ENCODE measurements around the gene ADCY3. TPM values are rescaled to one million over a fixed set of nuclear protein-coding genes. Genes with fewer than 3 reads are reported as not detected.

The ADCY3 gene
- total RNA-seq, 3 donors from 2014 or later: 68.7 to 83.7 (median 71.2) TPM

DNA sequence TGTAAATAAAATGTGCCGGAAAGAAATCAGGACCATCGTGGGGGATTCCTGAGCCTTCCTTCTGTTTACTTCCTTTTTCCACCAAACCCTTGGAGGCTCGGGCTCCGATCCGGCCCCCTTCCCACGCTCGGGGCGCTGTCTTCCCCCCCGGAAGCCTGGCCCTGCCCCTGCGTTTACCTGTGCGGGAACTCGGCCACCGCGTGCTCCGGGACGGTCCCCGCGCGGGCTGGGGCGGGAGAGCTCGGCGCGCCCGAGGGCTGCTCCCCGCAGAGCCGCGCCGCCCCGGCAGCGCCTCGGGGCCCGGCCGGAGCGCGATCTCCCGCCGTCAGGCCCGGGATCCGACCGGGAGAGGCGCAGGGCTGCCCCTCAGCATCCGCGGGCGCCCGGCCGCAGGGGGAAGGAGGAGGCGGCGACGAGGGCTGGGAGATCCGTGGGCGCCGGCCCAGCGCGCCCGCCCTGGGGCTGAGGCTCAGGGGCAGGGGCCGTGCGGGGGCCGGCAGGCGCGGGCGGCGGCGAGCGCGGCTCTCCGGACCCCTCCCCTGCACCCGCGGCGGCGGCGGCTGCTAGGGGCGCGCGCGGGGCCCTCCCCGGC, 435 bp downstream of the ADCY3 start:
- peaks cover 36% of the 10 kb centered on the region for H3K4me1 Mint-ChIP-seq (ENCODE audit: low read depth)

DNA sequence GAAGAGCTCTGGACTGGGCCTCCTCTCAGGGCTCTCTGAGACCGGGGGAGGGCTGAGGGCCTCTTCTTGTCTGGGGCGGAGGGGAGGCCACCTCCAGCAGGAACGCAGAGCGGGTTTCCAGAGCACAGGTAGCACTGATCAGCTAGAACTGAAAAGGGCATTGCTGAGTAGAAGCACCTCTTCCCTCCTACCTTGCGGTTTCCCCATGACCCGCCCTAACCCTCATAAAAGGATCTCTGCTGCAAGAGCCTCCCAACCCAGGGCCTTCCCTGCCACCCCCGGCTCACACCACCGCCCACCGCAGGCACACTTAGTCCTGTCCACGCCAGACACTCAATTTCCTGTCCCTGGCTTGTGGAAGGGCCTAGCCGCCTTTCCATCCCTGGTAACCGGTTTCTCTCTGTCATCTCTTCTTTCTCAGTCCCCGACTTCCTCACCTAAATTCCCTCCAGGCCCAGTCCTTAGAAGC, 966 bp downstream of the ADCY3 start:
- H3K4me1 Mint-ChIP-seq (ENCODE audit: low read depth): peaks cover 36% of the 10 kb centered on the region
- H3K36me3 Mint-ChIP-seq (ENCODE audit: insufficient read depth): no peaks in the 10 kb centered on the region
- no peaks in the 10 kb centered on the region for H3K9me3 Mint-ChIP-seq
- ATAC-seq (peak; percentile 24 to 37), DNase-seq (peak; percentile 47)
- no peaks in the 10 kb centered on the region for H3K27me3 Mint-ChIP-seq (ENCODE audit: low read depth)
- peak overlapping the region; percentile 92 for H3K4me3 Mint-ChIP-seq

More for the DNA sequence above, 435 bp downstream of the ADCY3 start:
- Mint-ChIP-seq H3K27me3 (ENCODE audit: low read depth) (no peaks in the 10 kb centered on the region), H3K9me3 (no peaks in the 10 kb centered on the region), H3K4me3 (peak overlapping the region; percentile 92), H3K36me3 (ENCODE audit: insufficient read depth) (no peaks in the 10 kb centered on the region)
- ATAC-seq (peak; percentile 42 to 47), DNase-seq (no peak)

- H3K4me1 Mint-ChIP-seq (ENCODE audit: low read depth): peaks cover 36% of the 10 kb centered on the region
- DNase-seq (no peak), ATAC-seq (no peak)
- peak overlapping the region; percentile 92 for H3K4me3 Mint-ChIP-seq
- no peaks in the 10 kb centered on the region for H3K27me3 Mint-ChIP-seq (ENCODE audit: low read depth)
- H3K9me3 Mint-ChIP-seq: no peaks in the 10 kb centered on the region
- H3K36me3 Mint-ChIP-seq (ENCODE audit: insufficient read depth): peaks cover under 1% of the 10 kb centered on the region
Observed at GRCh38 chr2:24918326-24919036, 1.6 kb downstream of the ADCY3 start.

GRCh38 chr2:24917731-24918325, 2.2 kb downstream of the ADCY3 start:
- no peaks in the 10 kb centered on the region for H3K9me3 Mint-ChIP-seq
- no peaks in the 10 kb centered on the region for H3K27me3 Mint-ChIP-seq (ENCODE audit: low read depth)
- ATAC-seq: no peak
- peaks cover 36% of the 10 kb centered on the region for H3K4me1 Mint-ChIP-seq (ENCODE audit: low read depth)
- peak overlapping the region; percentile 92 for H3K4me3 Mint-ChIP-seq
- no peak for DNase-seq
- H3K36me3 Mint-ChIP-seq (ENCODE audit: insufficient read depth): peaks cover 5% of the 10 kb centered on the region

DNA sequence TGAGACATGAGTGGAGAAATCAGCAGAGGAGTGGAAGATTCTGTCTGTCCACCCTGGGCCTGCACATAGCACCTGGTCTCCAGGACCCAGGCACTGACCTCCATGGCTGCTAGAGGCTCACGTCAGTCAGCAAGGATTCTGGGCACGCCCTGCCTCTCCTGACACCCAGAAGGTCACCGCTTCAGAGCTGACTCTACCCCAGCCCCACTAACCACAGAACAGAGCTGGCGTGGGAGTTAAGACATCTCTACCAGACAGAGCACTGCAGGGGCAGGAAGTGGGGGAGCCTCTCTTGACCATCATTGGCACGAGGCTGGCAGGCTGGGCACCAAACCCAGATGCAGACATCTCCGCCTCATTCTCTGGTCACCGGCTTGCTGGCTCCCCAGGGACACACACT, 3.0 kb downstream of the ADCY3 start:
- peak in 1 of 2 donors; percentile 18 for ATAC-seq
- peak overlapping the region; percentile 26 for H3K4me3 Mint-ChIP-seq
- no peak for DNase-seq
- peaks cover 36% of the 10 kb centered on the region for H3K4me1 Mint-ChIP-seq (ENCODE audit: low read depth)
- no peaks in the 10 kb centered on the region for H3K27me3 Mint-ChIP-seq (ENCODE audit: low read depth)
- H3K9me3 Mint-ChIP-seq: no peaks in the 10 kb centered on the region
- H3K36me3 Mint-ChIP-seq (ENCODE audit: insufficient read depth): peaks cover 7% of the 10 kb centered on the region

- peaks cover 35% of the 10 kb centered on the region for H3K4me1 Mint-ChIP-seq (ENCODE audit: low read depth)
- no peaks in the 10 kb centered on the region for H3K9me3 Mint-ChIP-seq
- H3K36me3 Mint-ChIP-seq (ENCODE audit: insufficient read depth): peaks cover 10% of the 10 kb centered on the region
- H3K4me3 Mint-ChIP-seq: no peak overlapping the region
- no peaks in the 10 kb centered on the region for H3K27me3 Mint-ChIP-seq (ENCODE audit: low read depth)
- no peak for ATAC-seq
- DNase-seq: no peak
Observed at GRCh38 chr2:24915796-24916195, 4.2 kb downstream of the ADCY3 start.

DNA sequence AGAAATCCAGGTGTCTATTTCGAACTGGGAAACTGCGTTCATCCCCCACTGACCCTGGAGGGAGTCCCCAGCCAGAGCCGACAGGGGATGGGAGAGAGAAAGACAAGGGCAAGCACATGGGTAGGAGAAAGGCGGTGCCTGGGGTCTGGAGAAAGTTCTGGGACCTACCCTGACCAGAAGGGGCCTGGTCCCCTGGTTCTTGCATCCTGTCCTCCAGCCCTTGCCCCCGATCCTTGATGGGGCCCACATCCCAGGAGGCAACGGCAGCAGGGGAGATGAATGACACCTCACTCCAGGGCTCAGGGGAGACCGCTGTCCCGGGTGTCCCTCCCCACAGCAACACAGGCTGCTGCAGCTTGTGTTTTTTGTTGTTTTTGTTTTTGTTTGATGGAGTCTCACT, 4.9 kb downstream of the ADCY3 start:
- Mint-ChIP-seq H3K36me3 (ENCODE audit: insufficient read depth) (peaks cover 12% of the 10 kb centered on the region), H3K4me3 (no peak overlapping the region), H3K27me3 (ENCODE audit: low read depth) (no peaks in the 10 kb centered on the region), H3K4me1 (ENCODE audit: low read depth) (peaks cover 32% of the 10 kb centered on the region), H3K9me3 (no peaks in the 10 kb centered on the region)
- ATAC-seq (no peak), DNase-seq (no peak)

DNA sequence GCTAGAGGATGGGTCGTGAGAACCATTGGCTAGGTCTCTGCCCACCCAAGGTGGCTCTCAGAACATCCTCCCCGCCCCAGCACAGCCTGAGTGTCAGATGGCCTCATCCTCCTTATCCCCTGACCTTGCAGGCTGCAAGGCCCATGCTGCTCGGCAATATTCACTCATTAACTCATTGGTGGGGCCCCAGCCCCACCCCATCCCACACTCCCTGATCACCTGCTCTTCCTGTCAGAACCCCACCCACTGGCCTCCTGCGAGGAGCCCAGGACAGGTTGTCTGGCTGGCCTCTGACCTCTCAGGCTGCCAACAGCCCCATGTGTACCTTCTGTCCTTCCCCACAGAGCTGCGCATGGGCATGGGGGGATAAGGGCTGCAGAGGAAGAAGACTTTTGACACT, 5.3 kb downstream of the ADCY3 start:
- DNase-seq (no peak), ATAC-seq (no peak)
- Mint-ChIP-seq H3K9me3 (no peaks in the 10 kb centered on the region), H3K36me3 (ENCODE audit: insufficient read depth) (peaks cover 17% of the 10 kb centered on the region), H3K4me1 (ENCODE audit: low read depth) (peaks cover 32% of the 10 kb centered on the region), H3K27me3 (ENCODE audit: low read depth) (no peaks in the 10 kb centered on the region), H3K4me3 (no peak overlapping the region)

DNA sequence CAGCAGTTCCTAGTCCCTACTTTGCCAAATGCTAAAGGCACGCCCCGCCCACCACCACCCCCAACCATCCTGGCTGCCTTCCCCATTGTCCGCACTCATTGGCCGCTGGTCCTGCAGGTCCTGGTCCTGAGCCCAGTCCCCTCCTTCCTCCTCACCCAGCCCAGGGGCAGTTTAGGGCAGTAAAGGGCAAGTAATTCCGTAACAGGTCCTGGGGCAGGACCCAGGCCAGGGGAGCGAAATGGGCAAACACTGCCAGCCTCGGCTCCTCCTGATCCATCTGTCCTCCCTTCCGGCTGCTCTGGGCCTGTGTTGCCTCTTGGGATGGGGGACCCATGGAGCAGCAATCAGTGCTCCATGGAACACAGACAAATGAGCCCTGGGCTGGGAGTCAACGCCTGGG, 6.1 kb downstream of the ADCY3 start:
- Mint-ChIP-seq H3K27me3 (ENCODE audit: low read depth) (no peaks in the 10 kb centered on the region), H3K36me3 (ENCODE audit: insufficient read depth) (peaks cover 18% of the 10 kb centered on the region), H3K4me3 (no peak overlapping the region), H3K4me1 (ENCODE audit: low read depth) (peaks cover 30% of the 10 kb centered on the region), H3K9me3 (no peaks in the 10 kb centered on the region)
- ATAC-seq: no peak
- DNase-seq: no peak

- ATAC-seq (no peak), DNase-seq (no peak)
- Mint-ChIP-seq H3K36me3 (ENCODE audit: insufficient read depth) (peaks cover 18% of the 10 kb centered on the region), H3K27me3 (ENCODE audit: low read depth) (no peaks in the 10 kb centered on the region), H3K4me1 (ENCODE audit: low read depth) (peaks cover 21% of the 10 kb centered on the region), H3K4me3 (no peak overlapping the region), H3K9me3 (no peaks in the 10 kb centered on the region)
Observed at GRCh38 chr2:24912986-24913385, 7.1 kb downstream of the ADCY3 start.

DNA sequence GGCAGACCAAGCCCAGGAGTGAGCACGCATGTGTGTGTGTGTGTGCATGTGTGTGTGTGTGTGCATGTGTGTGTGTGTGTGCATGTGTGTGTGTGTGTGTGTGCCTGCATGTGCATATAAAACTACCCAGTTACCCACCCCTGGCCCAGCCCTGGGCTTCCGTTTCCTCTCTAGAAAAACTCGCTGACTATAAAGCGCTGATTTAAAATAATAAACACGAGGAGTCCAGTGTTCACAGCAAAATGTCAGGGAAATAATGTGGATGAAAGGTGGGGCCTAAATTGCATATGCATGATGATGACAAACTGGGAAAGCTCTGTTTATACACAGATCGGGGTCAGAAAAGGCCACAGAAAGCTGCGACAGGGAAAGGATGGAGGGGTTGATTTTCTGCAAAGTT, 7.5 kb downstream of the ADCY3 start:
- ATAC-seq (no peak), DNase-seq (no peak)
- Mint-ChIP-seq H3K27me3 (ENCODE audit: low read depth) (no peaks in the 10 kb centered on the region), H3K4me1 (ENCODE audit: low read depth) (peaks cover 16% of the 10 kb centered on the region), H3K36me3 (ENCODE audit: insufficient read depth) (peaks cover 18% of the 10 kb centered on the region), H3K9me3 (no peaks in the 10 kb centered on the region), H3K4me3 (no peak overlapping the region)

DNA sequence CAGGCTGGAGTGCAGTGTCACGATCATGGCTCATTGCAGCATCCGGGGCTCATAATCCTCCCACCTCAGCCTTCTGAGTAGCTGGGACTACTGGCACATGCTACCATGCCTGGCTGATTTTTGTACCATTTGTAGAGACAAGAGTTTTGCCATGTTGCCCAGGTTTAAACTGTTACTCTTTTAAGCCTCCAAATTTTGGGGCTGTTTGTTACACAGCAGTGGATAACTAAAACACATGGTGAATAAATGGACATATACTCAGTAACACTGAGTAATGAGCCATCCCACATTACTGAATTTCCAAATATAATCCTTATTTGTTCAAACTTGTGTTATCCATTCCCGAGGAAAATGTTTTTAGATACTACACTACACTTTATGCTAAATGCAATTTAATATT, 9.8 kb downstream of the ADCY3 start:
- H3K27me3 Mint-ChIP-seq (ENCODE audit: low read depth): no peaks in the 10 kb centered on the region
- peaks cover 7% of the 10 kb centered on the region for H3K4me1 Mint-ChIP-seq (ENCODE audit: low read depth)
- H3K36me3 Mint-ChIP-seq (ENCODE audit: insufficient read depth): peaks cover 20% of the 10 kb centered on the region

GRCh38 chr2:24909555-24910177, 10.4 kb downstream of the ADCY3 start:
- no peak for ATAC-seq
- Mint-ChIP-seq H3K27me3 (ENCODE audit: low read depth) (no peaks in the 10 kb centered on the region), H3K36me3 (ENCODE audit: insufficient read depth) (peaks cover 23% of the 10 kb centered on the region), H3K9me3 (no peaks in the 10 kb centered on the region), H3K4me1 (ENCODE audit: low read depth) (peaks cover 4% of the 10 kb centered on the region), H3K4me3 (no peak overlapping the region)
- no peak for DNase-seq

More for the DNA sequence above, 9.8 kb downstream of the ADCY3 start:
- Mint-ChIP-seq H3K9me3 (no peaks in the 10 kb centered on the region), H3K4me3 (no peak overlapping the region)
- no peak for DNase-seq
- ATAC-seq: no peak

- H3K4me1 Mint-ChIP-seq (ENCODE audit: low read depth): peaks cover 4% of the 10 kb centered on the region
- peaks cover 23% of the 10 kb centered on the region for H3K36me3 Mint-ChIP-seq (ENCODE audit: insufficient read depth)
- DNase-seq (no peak), ATAC-seq (no peak)
- no peaks in the 10 kb centered on the region for H3K27me3 Mint-ChIP-seq (ENCODE audit: low read depth)
- no peaks in the 10 kb centered on the region for H3K9me3 Mint-ChIP-seq
- H3K4me3 Mint-ChIP-seq: no peak overlapping the region
Observed at GRCh38 chr2:24908461-24908901, 11.6 kb downstream of the ADCY3 start.

All from activated T-cell treated with anti-CD3 and anti-CD28 coated beads, Interleukin-2, amount 50 U/mL, for 4 hours (primary cell).